Measurements from ENCODE around the gene TP53INP2.
A peak's percentile ranks its signal among the peaks of the same experiment; 100 is the strongest.
"Not testable (repeated sequence)": the region's sequence is repeated elsewhere in the genome, so short reads cannot be mapped to it uniquely, and the experiment has no call there.

TP53INP2 gene

GRCh38 chr20:34704177-34705007 lies at the start of gene TP53INP2:
TSS of gene TP53INP2 (plus strand) at chr20:34704344. CDS start at chr20:34708740, 4,396 bp downstream.
- peak; percentile 94 for DNase-seq (ENCODE audit: low spot score)

- DNase-seq (ENCODE audit: low spot score): not testable (repeated sequence)
Measured at GRCh38 chr20:34658654-34659053, 45.5 kb upstream of the TP53INP2 start.

GRCh38 chr20:34661811-34662210 lies 42.3 kb upstream of the TP53INP2 start:
- not testable (repeated sequence) for DNase-seq (ENCODE audit: low spot score)

GRCh38 chr20:34663213-34663943 lies 40.8 kb upstream of the TP53INP2 start:
- no peak for DNase-seq (ENCODE audit: low spot score)

GRCh38 chr20:34664751-34665150 lies 39.4 kb upstream of the TP53INP2 start:
- DNase-seq (ENCODE audit: low spot score): not testable (repeated sequence)

- no peak for DNase-seq (ENCODE audit: low spot score)
Measured at GRCh38 chr20:34669094-34669493, 35.0 kb upstream of the TP53INP2 start.

- DNase-seq (ENCODE audit: low spot score): no peak
Measured at GRCh38 chr20:34673412-34673811, 30.7 kb upstream of the TP53INP2 start.

GRCh38 chr20:34675561-34675960 lies 28.6 kb upstream of the TP53INP2 start:
- no peak for DNase-seq (ENCODE audit: low spot score)

GRCh38 chr20:34675993-34676641 lies 28.0 kb upstream of the TP53INP2 start:
- DNase-seq (ENCODE audit: low spot score): no peak

GRCh38 chr20:34676642-34677373 lies 27.3 kb upstream of the TP53INP2 start, which contains the start of gene PIGU:
TSS of gene PIGU (minus strand) at chr20:34677092. CDS start at chr20:34677085, 7 bp downstream.
- peak; percentile 98 for DNase-seq (ENCODE audit: low spot score)

GRCh38 chr20:34680586-34681175 lies 23.5 kb upstream of the TP53INP2 start:
- peak; percentile 45 for DNase-seq (ENCODE audit: low spot score)

- DNase-seq (ENCODE audit: low spot score): no peak
Measured at GRCh38 chr20:34683667-34684066, 20.5 kb upstream of the TP53INP2 start.

GRCh38 chr20:34689486-34689885 lies 14.7 kb upstream of the TP53INP2 start:
- DNase-seq (ENCODE audit: low spot score): no peak

GRCh38 chr20:34691838-34692237 lies 12.3 kb upstream of the TP53INP2 start:
- DNase-seq (ENCODE audit: low spot score): no peak

- no peak for DNase-seq (ENCODE audit: low spot score)
Measured at GRCh38 chr20:34693414-34693813, 10.7 kb upstream of the TP53INP2 start.

GRCh38 chr20:34701405-34702085 lies 2.6 kb upstream of the TP53INP2 start:
- DNase-seq (ENCODE audit: low spot score): no peak

- DNase-seq (ENCODE audit: low spot score): no peak
Measured at GRCh38 chr20:34703061-34703423, 1.1 kb upstream of the TP53INP2 start.

- peak; percentile 55 for DNase-seq (ENCODE audit: low spot score)
Measured at GRCh38 chr20:34703424-34704176, 544 bp upstream of the TP53INP2 start.

GRCh38 chr20:34705008-34705396 lies 858 bp downstream of the TP53INP2 start:
- no peak for DNase-seq (ENCODE audit: low spot score)

All from NAMALWA (cell line).